22Rv1 (cell line): ENCODE measurements around the gene SPEF2.
A peak's percentile ranks its signal among the peaks of the same experiment; 100 is the strongest.

Experiments
- ZFX ChIP-seq: fragments of 450-650 bp; IDR thresholded peaks from 2 replicates; pipeline ENCODE4 v1.6.1; 2017; ENCODE audit warnings: antibody characterized with exemption, borderline replicate concordance
- TF ChIP-seq, protein P1 (sequence below): fragments of 450-650 bp; IDR thresholded peaks from 2 replicates; pipeline ENCODE4 v1.5.1; 2017; ENCODE audit warnings: mild to moderate bottlenecking

DNA sequence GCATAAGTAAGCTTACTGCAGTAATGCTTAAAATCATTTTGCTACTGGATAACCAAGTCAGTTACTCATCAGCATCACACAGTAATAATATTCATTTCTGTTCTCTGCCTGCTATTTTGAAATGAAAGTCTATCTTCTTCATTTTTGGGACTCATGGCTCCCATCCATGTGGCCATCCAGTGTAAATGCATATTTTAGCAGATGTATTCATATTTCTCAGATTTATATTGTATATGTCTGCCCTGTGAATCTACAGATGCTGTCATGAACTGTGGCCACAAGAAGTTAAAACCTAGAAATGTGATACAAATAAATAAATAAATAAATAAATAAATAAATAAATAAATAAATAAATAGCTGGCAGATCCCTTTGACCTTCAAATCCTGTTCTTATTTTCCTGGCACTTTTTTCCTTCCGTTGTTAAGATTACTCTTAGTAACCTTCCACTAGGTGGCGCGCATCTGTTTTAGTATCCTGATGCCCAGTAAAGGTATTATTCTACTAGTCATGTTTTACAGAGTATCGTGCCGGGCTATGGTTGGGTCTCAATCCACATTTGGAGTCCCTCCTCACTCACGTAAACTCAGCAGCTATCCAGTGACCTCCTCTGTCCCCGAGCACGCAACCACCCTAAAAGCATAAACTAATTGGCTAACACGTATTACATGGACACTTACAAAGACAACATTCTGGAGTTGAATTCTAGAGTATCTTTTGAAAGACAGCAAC lies 159.9 kb downstream of the SPEF2 start:
- TF ChIP-seq, protein P1, sequence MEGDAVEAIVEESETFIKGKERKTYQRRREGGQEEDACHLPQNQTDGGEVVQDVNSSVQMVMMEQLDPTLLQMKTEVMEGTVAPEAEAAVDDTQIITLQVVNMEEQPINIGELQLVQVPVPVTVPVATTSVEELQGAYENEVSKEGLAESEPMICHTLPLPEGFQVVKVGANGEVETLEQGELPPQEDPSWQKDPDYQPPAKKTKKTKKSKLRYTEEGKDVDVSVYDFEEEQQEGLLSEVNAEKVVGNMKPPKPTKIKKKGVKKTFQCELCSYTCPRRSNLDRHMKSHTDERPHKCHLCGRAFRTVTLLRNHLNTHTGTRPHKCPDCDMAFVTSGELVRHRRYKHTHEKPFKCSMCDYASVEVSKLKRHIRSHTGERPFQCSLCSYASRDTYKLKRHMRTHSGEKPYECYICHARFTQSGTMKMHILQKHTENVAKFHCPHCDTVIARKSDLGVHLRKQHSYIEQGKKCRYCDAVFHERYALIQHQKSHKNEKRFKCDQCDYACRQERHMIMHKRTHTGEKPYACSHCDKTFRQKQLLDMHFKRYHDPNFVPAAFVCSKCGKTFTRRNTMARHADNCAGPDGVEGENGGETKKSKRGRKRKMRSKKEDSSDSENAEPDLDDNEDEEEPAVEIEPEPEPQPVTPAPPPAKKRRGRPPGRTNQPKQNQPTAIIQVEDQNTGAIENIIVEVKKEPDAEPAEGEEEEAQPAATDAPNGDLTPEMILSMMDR, result peak; percentile 76
- TF ChIP-seq ZFX, result no peak
